GM12892 (cell line): Measurements from ENCODE around the gene CNOT4.

Experiments
- POLR2A ChIP-seq: IDR thresholded peaks from 2 replicates; pipeline ENCODE4 v1.6.1; 2011; ENCODE audit warnings: low read depth, low read length, control low read depth
- POLR2AphosphoS5 ChIP-seq: IDR thresholded peaks from 2 replicates; pipeline ENCODE4 v1.6.1; 2011; ENCODE audit warnings: low read depth, low read length, control low read depth
- TAF1 ChIP-seq: IDR thresholded peaks from 2 replicates; pipeline ENCODE4 v1.6.1; 2011; ENCODE audit warnings: low read depth, mild to moderate bottlenecking, control low read depth, low read length, borderline replicate concordance

GRCh38 chr7:135480966-135481597 is 28.8 kb downstream of the CNOT4 start:
- TF ChIP-seq POLR2AphosphoS5 (no peak), POLR2A (no peak), TAF1 (no peak)
